ENCODE results near the gene CXCL14. TPM values are rescaled to one million over a fixed set of nuclear protein-coding genes. Genes with fewer than 3 reads are reported as not detected.

The CXCL14 gene
- total RNA-seq, 1 experiment from 2014 or later: not detected

- Histone ChIP-seq H3K4me2 (ENCODE audit: low read length) (no peak overlapping the region), H3K9me3 (ENCODE audit: control insufficient read depth in 1 of 2, insufficient read depth in 1 of 2, low read depth in 1 of 2, low read length in 2 of 2) (no peaks in the 10 kb centered on the region), H3K4me1 (ENCODE audit: control insufficient read depth in 1 of 2, insufficient read depth in 2 of 2, low read length in 2 of 2) (peaks cover 0 to 8% of the 10 kb centered on the region in 2 experiments; a peak in 1 of 4 replicates), H3K4me3 (replicated peaks in 1 of 2; ENCODE audit: low read depth in 1 of 2, low read length in 2 of 2) (no peak overlapping the region), H3K27me3 (ENCODE audit: insufficient read depth, low read length) (no peaks in the 10 kb centered on the region), H2AFZ (ENCODE audit: low read depth, low read length, poor library complexity, severe bottlenecking) (no peak overlapping the region), H3K9ac (ENCODE audit: low read length) (no peak overlapping the region), H3K9me2 (ENCODE audit: insufficient read depth) (no peaks in the 10 kb centered on the region), H3K36me3 (ENCODE audit: control insufficient read depth in 1 of 2, insufficient read depth in 2 of 2, low read length in 2 of 2) (no peaks in the 10 kb centered on the region), H3K79me2 (ENCODE audit: insufficient read depth, low read length) (no peaks in the 10 kb centered on the region), H4K20me1 (ENCODE audit: insufficient read depth) (no peaks in the 10 kb centered on the region), H3K27ac (ENCODE audit: low read depth, low read length) (no peak overlapping the region)
- intact Hi-C loops (cut with micrococcal nuclease): loop anchor here (10.0 kb wide), 1 partner anchor 487 kb away; no protein-coding TSS in a partner anchor
- TF ChIP-seq RAD21 (IDR thresholded peaks at IDR 0.05; ENCODE audit: low read depth) (no peak), YY1 (IDR thresholded peaks at IDR 0.05; ENCODE audit: extremely low read depth, insufficient replicate concordance, low read depth, low read length) (no peak), ELF1 (IDR thresholded peaks at IDR 0.05; ENCODE audit: borderline replicate concordance, low read depth) (no peak), SIN3A (IDR thresholded peaks at IDR 0.05; ENCODE audit: low read depth) (no peak), SRF (IDR thresholded peaks at IDR 0.05; ENCODE audit: low read depth) (no peak), CTCF (IDR thresholded peaks at IDR 0.05 in 2 of 3, conservative IDR thresholded peaks at IDR 0.05 in 1 of 3; ENCODE audit: borderline replicate concordance in 1 of 3, insufficient read depth in 1 of 3, low read depth in 2 of 3, low read length in 2 of 3) (no peak), EGR1 (IDR thresholded peaks at IDR 0.05; ENCODE audit: low read depth) (no peak), ATF3 (IDR thresholded peaks at IDR 0.05) (no peak), FOSL1 (IDR thresholded peaks at IDR 0.05; ENCODE audit: low read depth) (no peak), CBX3 (IDR thresholded peaks at IDR 0.05; ENCODE audit: low read depth) (no peak), JUND (IDR thresholded peaks at IDR 0.05) (no peak), ZFX (IDR thresholded peaks at IDR 0.05) (no peak), CEBPB (IDR thresholded peaks at IDR 0.05; ENCODE audit: low read depth) (no peak), MAX (IDR thresholded peaks at IDR 0.05) (no peak), TCF7L2 (IDR thresholded peaks at IDR 0.05; ENCODE audit: borderline replicate concordance, extremely low read depth, insufficient read depth, insufficient read length) (no peak), POLR2A (IDR thresholded peaks at IDR 0.05; ENCODE audit: borderline replicate concordance, extremely low read depth, insufficient read depth, insufficient read length) (no peak), REST (IDR thresholded peaks at IDR 0.05; ENCODE audit: low read depth) (no peak), POLR2AphosphoS5 (IDR thresholded peaks at IDR 0.05; ENCODE audit: low read depth, low read length) (no peak), ZNF274 (IDR thresholded peaks at IDR 0.05; ENCODE audit: low read depth, low read length) (no peak), ZBTB33 (IDR thresholded peaks at IDR 0.05; ENCODE audit: extremely low read depth, insufficient replicate concordance, low read length) (no peak)
- no peak for DNase-seq (ENCODE audit: low read depth, low spot score)
- no TSS peak for BruUV-seq (replicated peaks)
- ChIA-PET RAD21 (ENCODE audit: low non-redundant PET in 1 of 2, low total read pairs in 2 of 2, uncharacterized antibody in 2 of 2, unreplicated experiment in 2 of 2) (no interaction called here), POLR2A (no interaction called here), CTCF (interaction anchor here (1.3 to 13.0 kb wide), 4 partner anchors 7 to 262 kb away, joined by 5 to 191 read pairs (median 81); no protein-coding TSS in a partner anchor)
- no peak for ATAC-seq
These were observed 10.5 kb downstream of the CXCL14 start for GRCh38 chr5:135568246-135568645.
